GM12891 (cell line): ENCODE data around the gene ABCC4.

Source experiments
- DNase-seq: peaks from one replicate; pipeline ENCODE4 v3.0.0; 2011; ENCODE audit warnings: low spot score; ENCODE audit not compliant: insufficient read length
- FAIRE-seq: peaks from 2 replicates; lab custom pipeline; 2011; peaks lifted over from hg19 to GRCh38; lab: Jason Lieb, UNC
- PAX5 ChIP-seq: IDR thresholded peaks from 2 replicates; pipeline ENCODE4 v1.6.1; 2011; ENCODE audit warnings: low read length, moderate library complexity, mild to moderate bottlenecking; ENCODE audit not compliant: insufficient read depth, severe bottlenecking
- POLR2A ChIP-seq: IDR thresholded peaks from 2 replicates; pipeline ENCODE4 v1.6.1; 2011; ENCODE audit warnings: low read depth, low read length, control low read depth
- POLR2AphosphoS5 ChIP-seq: IDR thresholded peaks from 2 replicates; pipeline ENCODE4 v1.6.1; 2011; ENCODE audit warnings: low read depth, low read length, control low read depth
- POU2F2 ChIP-seq: IDR thresholded peaks from 2 replicates; pipeline ENCODE4 v1.6.1; 2011; ENCODE audit warnings: low read depth, mild to moderate bottlenecking, control low read depth, low read length, moderate library complexity
- SPI1 ChIP-seq: IDR thresholded peaks from 2 replicates; pipeline ENCODE4 v1.6.1; 2011; ENCODE audit warnings: low read depth, low read length, control low read depth
- TAF1 ChIP-seq: IDR thresholded peaks from 2 replicates; pipeline ENCODE4 v1.6.1; 2011; ENCODE audit warnings: low read depth, low read length, control low read depth

ABCC4 gene

DNA sequence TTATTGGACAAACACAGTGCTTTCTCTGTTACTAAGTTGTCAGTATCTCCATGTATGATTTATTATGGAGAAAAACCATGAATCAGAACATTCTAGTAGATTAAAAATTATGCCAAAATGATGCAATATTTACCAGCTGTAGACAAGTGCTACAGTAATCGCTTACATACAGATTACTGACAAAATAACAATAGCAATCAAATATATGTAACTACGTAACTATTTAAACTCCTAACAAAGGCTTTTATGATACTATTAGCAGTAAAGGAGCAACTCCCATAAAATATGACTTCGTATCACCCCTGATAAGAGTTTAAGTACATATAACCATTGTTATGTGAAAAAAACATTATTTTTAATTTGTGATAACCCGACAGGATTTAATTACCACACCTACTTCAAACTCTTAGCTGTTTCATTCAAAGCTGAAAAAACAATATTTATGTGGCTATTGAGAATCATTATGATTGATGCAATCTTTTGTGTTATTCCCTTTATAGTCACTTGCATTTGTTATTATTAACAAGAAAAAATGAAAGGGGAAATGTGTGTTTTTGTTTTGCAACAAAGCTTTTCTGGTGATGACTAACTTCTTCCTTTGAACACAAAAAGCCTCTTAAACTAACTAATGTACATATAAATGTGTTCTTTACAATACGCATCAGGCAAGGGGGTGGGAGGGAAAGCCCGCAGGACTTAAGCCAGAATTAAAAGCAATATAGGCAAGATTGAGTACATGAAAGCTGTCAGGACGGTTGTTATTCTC, 147.4 kb downstream of the ABCC4 start:
- DNase-seq (no peak), FAIRE-seq (no peak)
- TF ChIP-seq POLR2AphosphoS5 = no peak

- TF ChIP-seq POLR2A (no peak), SPI1 (no peak), POLR2AphosphoS5 (no peak)
- DNase-seq (no peak), FAIRE-seq (no peak)
These were observed 149.2 kb downstream of the ABCC4 start for GRCh38 chr13:95151942-95152587.

DNA sequence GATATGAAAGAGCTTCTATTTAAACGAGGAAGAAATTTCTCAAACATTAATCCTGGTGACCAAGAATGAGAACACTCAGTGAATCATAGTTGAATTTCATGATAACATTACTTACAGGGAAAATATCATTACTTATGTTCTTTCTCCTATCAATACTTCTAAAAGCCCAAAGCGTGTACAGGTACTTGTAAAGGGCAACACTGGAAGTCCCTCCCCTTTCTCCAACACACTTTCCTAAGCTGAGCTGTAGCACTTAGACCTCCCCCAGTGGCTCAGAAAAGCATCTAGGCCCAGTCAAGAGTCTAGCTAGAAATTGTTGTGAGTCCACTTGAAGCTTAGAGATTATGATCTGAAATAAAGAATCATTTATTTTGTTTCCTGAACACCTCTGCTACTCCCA, 150.7 kb downstream of the ABCC4 start:
- TF ChIP-seq PAX5 (no peak), POLR2AphosphoS5 (no peak), POU2F2 (no peak), SPI1 (no peak), TAF1 (no peak), POLR2A (no peak)
- no peak for DNase-seq
- no peak for FAIRE-seq

DNA sequence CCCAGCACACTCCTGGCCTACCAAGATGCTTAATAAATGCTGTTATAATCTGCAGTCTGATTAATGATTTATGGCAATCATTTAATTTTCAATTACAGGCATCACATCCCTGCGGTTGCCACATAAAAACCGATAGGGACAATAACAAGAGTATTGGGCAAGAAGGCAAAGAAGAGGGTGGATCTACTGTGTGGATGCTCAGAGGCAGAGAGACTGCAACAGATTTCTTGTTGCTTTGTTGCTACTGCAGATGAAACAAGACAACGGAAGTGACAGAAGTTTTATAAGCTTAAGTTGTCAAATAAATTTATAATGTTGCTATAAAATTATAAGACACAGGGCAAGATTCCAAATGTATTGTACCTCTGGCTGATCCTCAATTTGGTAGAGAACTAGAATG, 154.8 kb downstream of the ABCC4 start:
- FAIRE-seq (no peak), DNase-seq (no peak)
- no peak for TF ChIP-seq POLR2AphosphoS5
- no peak for TF ChIP-seq POU2F2
- TF ChIP-seq PAX5 = no peak
- no peak for TF ChIP-seq SPI1
- TF ChIP-seq POLR2A = no peak
- TF ChIP-seq TAF1 = no peak

DNA sequence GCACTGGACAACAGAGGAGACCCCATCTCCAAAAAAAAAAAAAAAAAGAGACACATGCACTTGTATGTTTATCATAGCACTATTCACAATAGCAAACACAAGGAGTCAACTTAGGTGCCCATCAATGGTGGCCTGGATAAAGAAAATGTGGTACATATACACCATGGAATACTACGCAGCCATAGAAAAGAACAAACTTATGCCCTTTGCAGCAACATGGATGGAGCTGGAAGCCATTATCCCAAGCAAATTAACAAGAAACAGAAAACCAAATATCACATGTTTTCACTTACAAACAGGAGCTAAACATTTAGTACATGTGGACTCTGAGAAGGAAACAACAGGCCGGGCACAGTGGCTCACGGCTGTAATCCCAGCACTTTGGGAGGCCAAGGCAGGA, 155.7 kb downstream of the ABCC4 start:
- TF ChIP-seq TAF1 (no peak), POLR2A (no peak), PAX5 (no peak), POU2F2 (no peak), SPI1 (no peak), POLR2AphosphoS5 (no peak)

DNA sequence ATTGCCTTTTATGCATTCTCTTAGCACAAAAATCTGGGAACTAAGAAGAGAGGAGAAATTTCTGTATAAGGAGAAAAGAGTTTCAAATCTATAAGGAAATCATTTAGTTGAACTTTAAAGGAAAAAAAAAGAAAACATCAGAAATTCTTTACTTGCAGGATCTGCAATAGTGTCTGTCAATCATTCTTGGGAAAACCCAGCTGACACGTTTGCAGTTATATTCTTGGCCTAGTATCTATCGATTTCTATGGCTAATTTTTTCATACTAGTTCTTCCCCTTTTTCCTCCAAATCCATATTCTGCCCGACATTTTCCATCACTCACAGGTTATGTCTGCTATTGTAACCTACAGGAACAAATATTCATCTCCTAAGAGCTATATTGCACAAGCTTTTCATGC, 160.7 kb downstream of the ABCC4 start:
- no peak for TF ChIP-seq PAX5
- no peak for TF ChIP-seq POU2F2
- no peak for DNase-seq
- no peak for FAIRE-seq

More for the DNA sequence above, 155.7 kb downstream of the ABCC4 start:
- DNase-seq (no peak), FAIRE-seq (no peak)

GRCh38 chr13:95138876-95139585, 162.2 kb downstream of the ABCC4 start:
- DNase-seq (no peak), FAIRE-seq (no peak)
- TF ChIP-seq POLR2AphosphoS5 = no peak
- no peak for TF ChIP-seq PAX5
- no peak for TF ChIP-seq POLR2A

GRCh38 chr13:95137096-95137495, 164.2 kb downstream of the ABCC4 start:
- peak; percentile 38 for FAIRE-seq
- TF ChIP-seq SPI1 (peak; percentile 55), PAX5 (no peak)
- DNase-seq = no peak

- DNase-seq = no peak
- peak; percentile 59 for FAIRE-seq
- TF ChIP-seq PAX5 = no peak
- no peak for TF ChIP-seq POLR2A
- no peak for TF ChIP-seq SPI1
- TF ChIP-seq TAF1 = no peak
- no peak for TF ChIP-seq POU2F2
- TF ChIP-seq POLR2AphosphoS5 = no peak
These were observed 164.6 kb downstream of the ABCC4 start for GRCh38 chr13:95136638-95137037.

- DNase-seq = no peak
- FAIRE-seq = no peak
- TF ChIP-seq POLR2A (no peak), POU2F2 (no peak), POLR2AphosphoS5 (no peak), SPI1 (no peak), TAF1 (no peak), PAX5 (no peak)
These were observed 167.8 kb downstream of the ABCC4 start for GRCh38 chr13:95133498-95133897.
